ENCODE measurements around the gene TMEM131.
"Not testable (repeated sequence)": the region's sequence is repeated elsewhere in the genome, so short reads cannot be mapped to it uniquely, and the experiment has no call there.

TMEM131 gene

DNA sequence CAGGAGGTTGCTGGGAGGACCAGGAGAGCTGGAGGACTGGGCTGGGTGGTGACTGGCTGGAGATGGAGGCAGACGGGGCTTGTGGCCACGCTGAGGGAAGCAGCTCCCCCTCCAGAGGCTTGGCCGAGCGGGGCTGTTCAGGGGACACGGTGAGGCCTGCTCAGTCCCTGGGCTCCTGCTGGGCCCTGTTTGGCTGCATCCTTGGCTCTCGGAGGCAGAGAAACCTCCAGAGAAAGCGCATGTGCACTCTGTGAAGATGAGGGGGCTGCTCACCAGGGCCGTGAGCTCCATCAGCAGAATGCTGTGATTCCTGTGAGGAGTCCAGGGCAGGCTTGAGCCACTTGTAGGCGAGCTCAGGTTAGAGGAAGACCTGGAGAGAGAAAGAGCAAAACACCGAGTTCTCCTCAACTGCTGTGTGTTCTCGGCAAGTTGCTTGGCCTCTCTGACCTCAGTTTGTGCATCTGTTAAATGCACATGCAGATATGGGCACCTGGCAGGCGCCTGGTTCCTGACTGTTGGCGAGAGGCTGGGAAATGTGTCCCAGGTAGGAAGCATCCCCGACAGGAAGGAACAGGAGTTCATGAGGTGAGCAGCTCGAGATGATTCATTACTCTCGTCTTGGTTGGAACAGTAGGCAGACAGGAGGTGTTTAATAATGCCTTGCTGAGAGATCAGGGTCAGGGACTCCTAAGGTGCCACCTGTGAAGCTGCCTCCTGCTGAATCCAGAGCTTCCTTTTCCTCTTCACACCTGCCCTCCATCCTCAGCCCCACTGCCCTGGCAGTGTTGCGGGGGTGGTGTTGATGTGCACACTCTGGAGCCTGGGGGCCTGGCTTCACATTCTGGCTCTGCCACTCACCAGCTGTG lies 281.4 kb downstream of the TMEM131 start:
- peak overlapping the region; percentile 57 for H2AK5ac ChIP-seq (ENCODE audit: low read length)
- peak overlapping the region; percentile 14 for H2AFZ ChIP-seq (ENCODE audit: insufficient read depth, low read length, poor library complexity)
- peak overlapping the region; percentile 9 for H3K18ac ChIP-seq (ENCODE audit: low read length)
- H2BK12ac ChIP-seq (ENCODE audit: low read length), result peak overlapping the region; percentile 58
- no peak overlapping the region for H3K4me3 ChIP-seq (ENCODE audit: low read depth, low read length)
- peak overlapping the region; percentile 47 for H3K27ac ChIP-seq (ENCODE audit: low read depth, low read length)
- H3K23ac ChIP-seq (ENCODE audit: low read length), result no peak overlapping the region
- H3K79me2 ChIP-seq (ENCODE audit: control insufficient read depth, insufficient read depth, low read length, poor library complexity), result no peaks in the 10 kb centered on the region
- peaks cover 34% of the 10 kb centered on the region for H3K79me1 ChIP-seq (ENCODE audit: low read length)
- no peaks in the 10 kb centered on the region for H3K36me3 ChIP-seq (ENCODE audit: control insufficient read depth in 1 of 2, insufficient read depth in 2 of 2, low read length in 2 of 2)
- H3K9ac ChIP-seq (ENCODE audit: low read length), result no peak overlapping the region
- no peaks in the 10 kb centered on the region for H3K9me3 ChIP-seq (ENCODE audit: insufficient read depth, low read depth, low read length)
- peak overlapping the region; percentile 86 for H4K91ac ChIP-seq (ENCODE audit: low read depth, low read length)
- peak overlapping the region; percentile 13 for H3K14ac ChIP-seq (ENCODE audit: low read length)
- no peak overlapping the region for H3K4me2 ChIP-seq (ENCODE audit: low read length)
- peak overlapping the region; percentile 27 for H4K8ac ChIP-seq (ENCODE audit: low read depth, low read length)
- H2BK120ac ChIP-seq (ENCODE audit: insufficient read depth, low read length, poor library complexity), result peak overlapping the region; percentile 77
- DNase-seq, result no peak
- H2BK5ac ChIP-seq (ENCODE audit: low read depth, low read length, poor library complexity), result peak overlapping the region; percentile 44
- H3K4ac ChIP-seq (ENCODE audit: low read depth, low read length), result no peak overlapping the region
- H3K4me1 ChIP-seq (ENCODE audit: control insufficient read depth in 1 of 2, insufficient read depth in 2 of 2, low read length in 2 of 2), result peaks cover 38 to 55% of the 10 kb centered on the region in 2 experiments
- H4K12ac ChIP-seq (ENCODE audit: low read depth, low read length), result no peak overlapping the region
- no CpG with 5 or more reads among the region's 17 CpGs for WGBS (ENCODE audit: extremely low coverage, insufficient coverage, insufficient read length)
- H3K27me3 ChIP-seq (ENCODE audit: insufficient read depth, low read length), result no peaks in the 10 kb centered on the region

DNA sequence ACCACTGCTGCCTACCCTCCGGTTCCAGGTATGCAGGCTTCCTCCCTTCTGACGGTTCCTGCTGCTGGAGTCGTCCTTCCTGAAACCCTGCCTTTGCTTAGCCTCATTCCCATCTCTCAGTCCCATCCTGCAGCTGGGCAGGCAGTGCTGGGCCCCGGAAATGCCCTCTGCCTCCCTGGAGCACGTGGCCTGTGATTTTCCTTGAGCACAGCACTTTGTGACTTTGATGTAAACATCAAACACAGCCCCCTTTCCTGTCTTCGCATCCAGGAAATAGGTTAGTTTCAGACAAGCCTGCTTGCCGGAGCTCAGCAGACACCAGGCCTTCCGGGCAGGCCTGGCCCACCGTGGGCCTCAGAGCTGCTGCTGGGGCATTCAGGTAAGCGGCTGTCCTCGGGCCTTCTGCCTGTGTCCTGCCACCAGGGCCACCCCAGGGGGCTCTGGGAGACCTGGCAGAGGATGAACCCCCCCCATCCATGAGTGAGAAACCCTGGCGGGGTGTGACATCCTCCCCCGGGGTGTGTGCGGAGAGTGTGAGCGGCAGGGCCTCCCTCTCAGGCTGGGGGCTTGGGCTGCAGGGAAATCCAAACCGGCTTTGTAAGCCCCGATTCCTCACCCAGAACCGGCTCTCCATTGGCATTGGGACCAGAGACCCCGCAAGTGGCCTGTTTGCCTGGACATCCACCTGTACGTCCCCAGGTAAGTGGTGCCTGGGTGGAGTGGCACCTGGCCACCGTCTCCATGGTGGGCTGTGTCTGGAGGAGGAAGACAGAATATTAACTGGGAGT lies 282.3 kb downstream of the TMEM131 start, which contains the start of gene ZAP70:
ZAP70 (plus strand) TSS at position 281 of the 788 bp plus-strand sequence. CDS start 10,461 bp downstream, outside the sequence.
- Histone ChIP-seq H2BK120ac (ENCODE audit: insufficient read depth, low read length, poor library complexity) (peak within 1 kb of the TSS; percentile 81), H2BK12ac (ENCODE audit: low read length) (peak within 1 kb of the TSS; percentile 78), H3K4me3 (ENCODE audit: low read depth, low read length) (no peak within 1 kb of the TSS), H2AK5ac (ENCODE audit: low read length) (peak within 1 kb of the TSS; percentile 57), H3K27ac (ENCODE audit: low read depth, low read length) (peak within 1 kb of the TSS; percentile 70), H4K8ac (ENCODE audit: low read depth, low read length) (peak within 1 kb of the TSS; percentile 30), H3K4me2 (ENCODE audit: low read length) (no peak within 1 kb of the TSS), H3K79me1 (ENCODE audit: low read length) (peaks cover 34% of the 10 kb centered on the region), H2BK5ac (ENCODE audit: low read depth, low read length, poor library complexity) (peak within 1 kb of the TSS; percentile 81), H4K12ac (ENCODE audit: low read depth, low read length) (peak within 1 kb of the TSS; percentile 6), H2AFZ (ENCODE audit: insufficient read depth, low read length, poor library complexity) (peak within 1 kb of the TSS; percentile 21), H3K14ac (ENCODE audit: low read length) (peak within 1 kb of the TSS; percentile 88), H3K18ac (ENCODE audit: low read length) (peak within 1 kb of the TSS; percentile 52), H3K4ac (ENCODE audit: low read depth, low read length) (peak within 1 kb of the TSS; percentile 66), H4K91ac (ENCODE audit: low read depth, low read length) (peak within 1 kb of the TSS; percentile 86), H3K79me2 (ENCODE audit: control insufficient read depth, insufficient read depth, low read length, poor library complexity) (no peaks in the 10 kb centered on the region), H3K9me3 (ENCODE audit: insufficient read depth, low read depth, low read length) (no peaks in the 10 kb centered on the region), H3K36me3 (ENCODE audit: control insufficient read depth in 1 of 2, insufficient read depth in 2 of 2, low read length in 2 of 2) (no peaks in the 10 kb centered on the region), H3K4me1 (ENCODE audit: control insufficient read depth in 1 of 2, insufficient read depth in 2 of 2, low read length in 2 of 2) (peaks cover 38 to 55% of the 10 kb centered on the region in 2 experiments), H3K23ac (ENCODE audit: low read length) (no peak within 1 kb of the TSS), H3K9ac (ENCODE audit: low read length) (no peak within 1 kb of the TSS), H3K27me3 (ENCODE audit: insufficient read depth, low read length) (no peaks in the 10 kb centered on the region)
- no peak for DNase-seq
- WGBS (ENCODE audit: extremely low coverage, insufficient coverage, insufficient read length), result no CpG with 5 or more reads among the region's 21 CpGs

DNA sequence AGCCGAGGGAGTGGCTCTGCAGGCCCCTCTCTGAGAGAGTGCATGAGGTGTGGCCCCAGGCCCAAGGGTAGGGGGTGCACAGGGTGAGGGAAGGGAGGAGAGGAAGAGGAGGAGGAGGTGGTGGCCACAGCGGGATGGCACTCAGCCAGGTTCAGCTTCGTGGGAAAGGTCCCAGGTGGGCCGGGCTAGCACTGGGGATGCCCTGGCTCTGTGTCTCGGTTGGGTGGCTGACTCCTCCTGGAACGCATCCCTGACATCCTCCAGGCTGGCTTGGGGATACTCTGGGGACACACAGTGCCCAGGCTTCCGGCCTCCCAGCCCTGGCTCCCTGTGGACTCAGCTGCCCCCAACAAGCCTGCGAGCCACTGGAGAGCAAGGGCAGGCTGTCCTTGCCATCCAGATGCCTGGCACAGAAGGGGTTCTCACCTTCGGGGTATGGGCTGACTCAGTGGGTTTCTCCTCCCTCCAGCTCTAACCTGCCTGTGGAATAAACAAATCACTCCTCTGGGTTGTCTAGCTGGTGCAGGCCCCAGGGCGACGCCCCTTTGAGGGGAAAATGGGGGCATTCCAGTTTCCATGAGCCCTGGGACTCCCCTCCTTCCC lies 283.0 kb downstream of the TMEM131 start:
- peak overlapping the region; percentile 78 for H2BK12ac ChIP-seq (ENCODE audit: low read length)
- peak overlapping the region; percentile 16 for H2AK5ac ChIP-seq (ENCODE audit: low read length)
- no peak for DNase-seq
- WGBS (ENCODE audit: extremely low coverage, insufficient coverage, insufficient read length), result no CpG with 5 or more reads among the region's 11 CpGs
- H2AFZ ChIP-seq (ENCODE audit: insufficient read depth, low read length, poor library complexity), result peak overlapping the region; percentile 21
- H2BK5ac ChIP-seq (ENCODE audit: low read depth, low read length, poor library complexity), result peak overlapping the region; percentile 81
- H3K18ac ChIP-seq (ENCODE audit: low read length), result peak overlapping the region; percentile 52
- H3K4ac ChIP-seq (ENCODE audit: low read depth, low read length), result peak overlapping the region; percentile 66
- H3K4me3 ChIP-seq (ENCODE audit: low read depth, low read length), result no peak overlapping the region
- peak overlapping the region; percentile 70 for H3K27ac ChIP-seq (ENCODE audit: low read depth, low read length)
- H4K91ac ChIP-seq (ENCODE audit: low read depth, low read length), result peak overlapping the region; percentile 86
- peak overlapping the region; percentile 81 for H2BK120ac ChIP-seq (ENCODE audit: insufficient read depth, low read length, poor library complexity)
- no peak overlapping the region for H3K23ac ChIP-seq (ENCODE audit: low read length)
- peak overlapping the region; percentile 88 for H3K14ac ChIP-seq (ENCODE audit: low read length)
- H3K4me2 ChIP-seq (ENCODE audit: low read length), result no peak overlapping the region
- H3K9ac ChIP-seq (ENCODE audit: low read length), result no peak overlapping the region
- H3K27me3 ChIP-seq (ENCODE audit: insufficient read depth, low read length), result no peaks in the 10 kb centered on the region
- no peaks in the 10 kb centered on the region for H3K36me3 ChIP-seq (ENCODE audit: control insufficient read depth in 1 of 2, insufficient read depth in 2 of 2, low read length in 2 of 2)
- peaks cover 38 to 55% of the 10 kb centered on the region in 2 experiments for H3K4me1 ChIP-seq (ENCODE audit: control insufficient read depth in 1 of 2, insufficient read depth in 2 of 2, low read length in 2 of 2)
- peaks cover 34% of the 10 kb centered on the region for H3K79me1 ChIP-seq (ENCODE audit: low read length)
- H3K9me3 ChIP-seq (ENCODE audit: insufficient read depth, low read depth, low read length), result peaks cover 2% of the 10 kb centered on the region
- no peak overlapping the region for H4K12ac ChIP-seq (ENCODE audit: low read depth, low read length)
- H4K8ac ChIP-seq (ENCODE audit: low read depth, low read length), result peak overlapping the region; percentile 11
- H3K79me2 ChIP-seq (ENCODE audit: control insufficient read depth, insufficient read depth, low read length, poor library complexity), result no peaks in the 10 kb centered on the region

DNA sequence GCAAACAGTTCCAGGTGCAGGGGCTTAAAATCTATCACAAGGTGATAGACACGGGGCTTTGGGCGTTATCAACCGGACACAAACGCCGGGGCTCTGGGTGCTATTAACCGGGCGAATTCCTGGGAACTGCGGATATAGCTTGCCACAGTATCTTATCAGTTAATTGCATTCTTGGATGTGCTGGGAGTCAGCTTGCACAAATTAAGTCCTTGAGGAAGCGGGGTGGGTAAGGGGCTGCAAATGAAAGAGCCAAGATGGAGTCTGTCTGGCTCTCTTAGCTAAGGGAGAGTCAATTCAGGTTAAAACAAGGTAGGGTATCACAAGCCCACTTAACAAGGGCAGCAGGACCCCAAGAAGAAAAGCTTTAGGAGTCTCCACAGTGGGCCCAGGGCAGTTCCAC lies 283.6 kb downstream of the TMEM131 start:
- peaks cover 38 to 55% of the 10 kb centered on the region in 2 experiments for H3K4me1 ChIP-seq (ENCODE audit: control insufficient read depth in 1 of 2, insufficient read depth in 2 of 2, low read length in 2 of 2)
- H3K23ac ChIP-seq (ENCODE audit: low read length); H3K27me3 ChIP-seq (ENCODE audit: insufficient read depth, low read length); H3K4ac ChIP-seq (ENCODE audit: low read depth, low read length); H3K9me3 ChIP-seq (ENCODE audit: insufficient read depth, low read depth, low read length); H3K4me2 ChIP-seq (ENCODE audit: low read length); H3K79me2 ChIP-seq (ENCODE audit: control insufficient read depth, insufficient read depth, low read length, poor library complexity); H4K12ac ChIP-seq (ENCODE audit: low read depth, low read length); H3K27ac ChIP-seq (ENCODE audit: low read depth, low read length); H2AFZ ChIP-seq (ENCODE audit: insufficient read depth, low read length, poor library complexity); H3K36me3 ChIP-seq (ENCODE audit: control insufficient read depth in 1 of 2, insufficient read depth in 2 of 2, low read length in 2 of 2); H3K9ac ChIP-seq (ENCODE audit: low read length); H3K4me3 ChIP-seq (ENCODE audit: low read depth, low read length); DNase-seq: not testable (repeated sequence)
- peak overlapping the region; percentile 86 for H4K91ac ChIP-seq (ENCODE audit: low read depth, low read length)
- peak overlapping the region; percentile 16 for H2AK5ac ChIP-seq (ENCODE audit: low read length)
- peak overlapping the region; percentile 78 for H2BK12ac ChIP-seq (ENCODE audit: low read length)
- peak overlapping the region; percentile 11 for H4K8ac ChIP-seq (ENCODE audit: low read depth, low read length)
- H3K79me1 ChIP-seq (ENCODE audit: low read length), result peaks cover 34% of the 10 kb centered on the region
- peak overlapping the region; percentile 88 for H3K14ac ChIP-seq (ENCODE audit: low read length)
- peak overlapping the region; percentile 52 for H3K18ac ChIP-seq (ENCODE audit: low read length)
- H2BK120ac ChIP-seq (ENCODE audit: insufficient read depth, low read length, poor library complexity), result peak overlapping the region; percentile 81
- WGBS (ENCODE audit: extremely low coverage, insufficient coverage, insufficient read length), result no CpG with 5 or more reads among the region's 9 CpGs
- H2BK5ac ChIP-seq (ENCODE audit: low read depth, low read length, poor library complexity), result peak overlapping the region; percentile 81
